Caki2 (cell line): ENCODE measurements around the gene RAB3GAP1. TPM values are rescaled to one million over a fixed set of nuclear protein-coding genes. Genes with fewer than 3 reads are reported as not detected.
"Not testable (repeated sequence)": the region's sequence is repeated elsewhere in the genome, so short reads cannot be mapped to it uniquely, and the experiment has no call there.

Experiments
- DNase-seq: peaks from one replicate; pipeline ENCODE4 v3.0.0-alpha.2; 2015; ENCODE audit warnings: low read depth
- in situ Hi-C: cut with HindIII; loops from 2 replicates; pipeline ENCODE4 v1.10.0; 2016; ENCODE audit warnings: low sequenced_read_pairs, low pct_unique_long_range_greater_than_20kb, mixed read lengths
- total RNA-seq: library from RNA; depleted of rRNA; stranded (reverse); fragments of >200 nt; shearing (Covaris generic); gene quantifications from 2 replicates; pipeline ENCODE4 v1.2.3, GENCODE V29; 2014; ENCODE audit warnings: low replicate concordance

The RAB3GAP1 gene
- total RNA-seq, 1 experiment from 2014 or later: 18.4 TPM

GRCh38 chr2:135095591-135095990 is 43.5 kb downstream of the RAB3GAP1 start:
- in situ Hi-C loops: no loop called here
- no peak for DNase-seq

GRCh38 chr2:135096665-135097446 is 44.8 kb downstream of the RAB3GAP1 start:
- in situ Hi-C loops: no loop called here
- no peak for DNase-seq

- DNase-seq: no peak
- in situ Hi-C loops: no loop called here
These were observed 45.6 kb downstream of the RAB3GAP1 start for GRCh38 chr2:135097532-135098231.

- no peak for DNase-seq
- in situ Hi-C loops: no loop called here
These were observed 47.9 kb downstream of the RAB3GAP1 start for GRCh38 chr2:135099802-135100483.

GRCh38 chr2:135103843-135104242 is 51.8 kb downstream of the RAB3GAP1 start:
- in situ Hi-C loops: no loop called here

GRCh38 chr2:135105513-135106316 is 53.6 kb downstream of the RAB3GAP1 start:
- DNase-seq, in situ Hi-C loops: not testable (repeated sequence)

More at GRCh38 chr2:135103843-135104242, 51.8 kb downstream of the RAB3GAP1 start:
- no peak for DNase-seq

- in situ Hi-C loops: no loop called here
- no peak for DNase-seq
These were observed 61.2 kb downstream of the RAB3GAP1 start for GRCh38 chr2:135113322-135113721.

- in situ Hi-C loops: no loop called here
- no peak for DNase-seq
These were observed 67.5 kb downstream of the RAB3GAP1 start for GRCh38 chr2:135119582-135119981.

GRCh38 chr2:135121016-135121657 is 69.0 kb downstream of the RAB3GAP1 start:
- DNase-seq: no peak

GRCh38 chr2:135121658-135122039 is 69.6 kb downstream of the RAB3GAP1 start:
- DNase-seq, in situ Hi-C loops: not testable (repeated sequence)

More at GRCh38 chr2:135121016-135121657, 69.0 kb downstream of the RAB3GAP1 start:
- in situ Hi-C loops: no loop called here

- no peak for DNase-seq
- in situ Hi-C loops: no loop called here
These were observed 73.1 kb downstream of the RAB3GAP1 start for GRCh38 chr2:135124924-135125886.

- in situ Hi-C loops: no loop called here
- DNase-seq: no peak
These were observed 73.8 kb downstream of the RAB3GAP1 start for GRCh38 chr2:135125940-135126339.

- DNase-seq: no peak
- in situ Hi-C loops: no loop called here
These were observed 78.7 kb downstream of the RAB3GAP1 start for GRCh38 chr2:135130751-135131150.

- DNase-seq: no peak
These were observed 80.2 kb downstream of the RAB3GAP1 start for GRCh38 chr2:135132314-135132713.

GRCh38 chr2:135140606-135141005 is 88.5 kb downstream of the RAB3GAP1 start:
- in situ Hi-C loops: no loop called here

More at GRCh38 chr2:135132314-135132713, 80.2 kb downstream of the RAB3GAP1 start:
- in situ Hi-C loops: no loop called here

GRCh38 chr2:135142323-135142722 is 90.2 kb downstream of the RAB3GAP1 start:
- no peak for DNase-seq
- in situ Hi-C loops: no loop called here

More at GRCh38 chr2:135140606-135141005, 88.5 kb downstream of the RAB3GAP1 start:
- DNase-seq: no peak

- in situ Hi-C loops: no loop called here
- no peak for DNase-seq
These were observed 92.3 kb downstream of the RAB3GAP1 start for GRCh38 chr2:135144343-135144742.
